GM18520 (cell line): Measurements from ENCODE around the gene MPDZ.
"Not testable (repeated sequence)": the region's sequence is repeated elsewhere in the genome, so short reads cannot be mapped to it uniquely, and the experiment has no call there.

Source experiments
- ATAC-seq: cut with Tn5 transposase; IDR thresholded peaks from one replicate; pipeline ENCODE4 v1.9.1; 2021; ENCODE audit not compliant: unreplicated experiment

MPDZ gene

GRCh38 chr9:13268469-13268868 is 11.0 kb downstream of the MPDZ start:
- no peak for ATAC-seq

- no peak for ATAC-seq
Observed at GRCh38 chr9:13267743-13268142, 11.7 kb downstream of the MPDZ start.

- ATAC-seq, result no peak
Observed at GRCh38 chr9:13266167-13266566, 13.3 kb downstream of the MPDZ start.

GRCh38 chr9:13264788-13265187 is 14.7 kb downstream of the MPDZ start:
- ATAC-seq, result no peak

GRCh38 chr9:13263511-13263910 is 16.0 kb downstream of the MPDZ start:
- ATAC-seq, result no peak

GRCh38 chr9:13252852-13253251 is 26.6 kb downstream of the MPDZ start:
- no peak for ATAC-seq

- no peak for ATAC-seq
Observed at GRCh38 chr9:13244181-13244580, 35.3 kb downstream of the MPDZ start.

GRCh38 chr9:13241283-13241682 is 38.2 kb downstream of the MPDZ start:
- ATAC-seq, result no peak

- no peak for ATAC-seq
Observed at GRCh38 chr9:13239660-13240059, 39.8 kb downstream of the MPDZ start.

GRCh38 chr9:13239208-13239607 is 40.3 kb downstream of the MPDZ start:
- ATAC-seq, result no peak

- ATAC-seq, result no peak
Observed at GRCh38 chr9:13234932-13235331, 44.6 kb downstream of the MPDZ start.

- no peak for ATAC-seq
Observed at GRCh38 chr9:13228431-13228830, 51.1 kb downstream of the MPDZ start.

- ATAC-seq, result no peak
Observed at GRCh38 chr9:13224366-13224765, 55.1 kb downstream of the MPDZ start.

- not testable (repeated sequence) for ATAC-seq
Observed at GRCh38 chr9:13222733-13223132, 56.8 kb downstream of the MPDZ start.

GRCh38 chr9:13221741-13222140 is 57.8 kb downstream of the MPDZ start:
- no peak for ATAC-seq

GRCh38 chr9:13220837-13221236 is 58.7 kb downstream of the MPDZ start:
- no peak for ATAC-seq

- ATAC-seq, result no peak
Observed at GRCh38 chr9:13215791-13216554, 63.5 kb downstream of the MPDZ start.

- no peak for ATAC-seq
Observed at GRCh38 chr9:13213998-13214397, 65.5 kb downstream of the MPDZ start.

- ATAC-seq, result no peak
Observed at GRCh38 chr9:13213337-13213736, 66.2 kb downstream of the MPDZ start.

GRCh38 chr9:13210306-13210705 is 69.2 kb downstream of the MPDZ start:
- ATAC-seq, result no peak

- ATAC-seq, result no peak
Observed at GRCh38 chr9:13209498-13209897, 70.0 kb downstream of the MPDZ start.

- ATAC-seq, result no peak
Observed at GRCh38 chr9:13205824-13206223, 73.7 kb downstream of the MPDZ start.

- no peak for ATAC-seq
Observed at GRCh38 chr9:13190040-13190439, 89.5 kb downstream of the MPDZ start.
